HG03521 (cell line): ENCODE measurements around the gene ACSL4.
"Not testable (repeated sequence)": the region's sequence is repeated elsewhere in the genome, so short reads cannot be mapped to it uniquely, and the experiment has no call there.

Experiments
- ATAC-seq: cut with Tn5 transposase; IDR thresholded peaks from one replicate; pipeline ENCODE4 v1.9.1; 2021; ENCODE audit warnings: mild to moderate bottlenecking, moderate library complexity; ENCODE audit not compliant: unreplicated experiment

The ACSL4 gene

DNA sequence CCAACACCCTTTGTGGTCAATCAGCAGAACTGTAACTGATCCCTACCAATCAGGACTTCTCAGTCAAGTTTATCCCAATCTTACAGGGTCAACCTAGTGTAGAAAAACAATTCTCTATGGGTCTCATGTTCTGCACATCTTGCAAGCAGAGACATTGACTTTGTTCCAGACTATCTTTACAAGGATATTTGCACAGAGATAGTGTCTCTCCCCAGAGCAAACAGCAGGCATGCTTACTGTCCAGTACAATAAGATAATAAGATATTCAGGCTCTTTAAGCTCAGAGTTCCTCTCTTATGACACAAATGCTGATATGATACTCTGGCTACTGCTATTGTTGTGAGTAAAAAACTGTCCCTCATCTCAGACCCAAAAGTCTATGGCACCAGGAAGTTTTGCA lies 53.2 kb downstream of the ACSL4 start:
- no peak for ATAC-seq

DNA sequence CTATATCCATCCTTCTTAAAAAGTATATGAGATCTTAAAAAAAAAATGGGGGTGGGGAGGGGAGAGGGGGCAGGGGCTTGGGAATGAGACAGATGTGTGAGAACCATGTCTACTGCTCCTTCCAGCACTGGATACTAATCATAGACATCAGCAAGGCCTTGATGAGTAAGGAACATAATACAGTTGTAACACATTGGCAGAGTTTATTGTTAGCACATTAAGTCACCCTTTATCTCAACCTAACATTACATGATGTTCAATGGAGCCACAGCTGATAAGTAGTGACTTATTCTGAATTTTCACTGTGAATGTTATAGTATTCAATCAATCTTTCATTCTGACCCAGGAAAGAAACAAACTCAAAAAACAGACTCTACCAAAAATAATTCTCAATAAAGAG lies 60.8 kb downstream of the ACSL4 start:
- no peak for ATAC-seq

DNA sequence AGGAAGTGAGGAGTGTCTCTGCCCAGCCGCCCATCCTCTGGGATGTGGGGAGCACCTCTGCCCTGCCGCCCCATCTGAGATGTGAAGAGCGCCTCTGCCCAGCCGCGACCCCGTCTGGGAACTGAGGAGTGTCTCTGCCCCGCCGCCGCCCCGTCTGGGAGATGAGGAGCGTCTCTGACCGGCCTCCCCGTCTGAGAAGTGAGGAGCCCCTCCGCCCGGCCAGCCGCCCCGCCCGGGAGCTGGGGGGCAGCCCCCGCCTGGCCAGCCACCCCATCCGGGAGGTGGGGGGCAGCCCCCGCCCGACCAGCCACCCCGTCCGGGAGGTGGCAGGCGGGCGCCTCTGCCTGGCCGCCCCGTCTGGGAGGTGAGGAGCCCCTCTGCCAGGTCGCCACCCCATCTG lies 61.9 kb downstream of the ACSL4 start:
- not testable (repeated sequence) for ATAC-seq

DNA sequence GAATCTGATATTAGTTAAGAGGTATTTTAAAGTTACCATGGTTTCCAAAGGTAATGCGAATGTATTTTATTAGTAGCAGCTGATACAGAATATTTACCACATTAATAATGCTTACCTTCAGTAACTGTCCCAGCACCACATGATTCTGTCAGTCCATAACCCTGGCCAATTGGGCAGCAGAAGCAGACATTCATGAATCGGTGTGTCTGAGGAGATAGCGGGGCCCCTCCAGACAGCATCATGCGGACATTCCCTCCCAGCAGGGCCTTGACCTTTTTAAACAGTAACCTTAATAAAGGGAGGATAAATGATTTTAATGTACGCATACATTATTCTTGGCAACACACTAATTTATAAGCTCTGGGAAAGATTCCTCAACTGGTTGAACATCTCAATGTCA lies 65.1 kb downstream of the ACSL4 start:
- no peak for ATAC-seq

DNA sequence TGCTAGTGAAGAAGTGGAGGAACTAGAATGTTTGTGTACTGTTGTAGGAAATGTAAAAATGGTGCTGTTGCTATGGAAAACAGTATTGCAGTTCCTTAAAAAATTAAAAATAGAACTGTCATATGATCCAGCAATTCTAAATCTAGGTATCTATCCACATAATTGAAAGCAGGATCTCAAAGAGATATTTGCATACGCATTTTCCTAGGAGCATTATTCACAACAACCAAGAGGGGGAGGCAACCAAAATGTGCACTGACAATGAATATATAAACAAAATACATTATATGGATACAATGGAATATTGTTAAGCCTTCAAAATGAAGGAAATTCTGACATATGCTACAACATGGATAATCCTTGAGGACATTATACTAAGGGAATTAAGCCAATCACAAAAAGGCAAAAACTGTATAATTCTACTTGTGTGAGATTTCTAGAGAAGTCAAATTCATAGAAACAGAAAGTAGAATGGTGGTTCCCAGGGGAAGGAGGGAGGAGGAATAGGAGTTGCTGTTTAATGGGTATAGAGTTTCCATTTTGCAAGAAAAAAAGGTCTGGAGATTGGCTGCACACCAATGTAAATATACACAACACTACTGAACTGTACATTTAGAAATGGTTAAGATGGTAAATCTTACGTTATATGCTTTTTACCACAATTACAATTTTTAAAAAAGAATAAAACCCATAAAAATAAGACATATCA lies 72.5 kb downstream of the ACSL4 start:
- ATAC-seq, result no peak

DNA sequence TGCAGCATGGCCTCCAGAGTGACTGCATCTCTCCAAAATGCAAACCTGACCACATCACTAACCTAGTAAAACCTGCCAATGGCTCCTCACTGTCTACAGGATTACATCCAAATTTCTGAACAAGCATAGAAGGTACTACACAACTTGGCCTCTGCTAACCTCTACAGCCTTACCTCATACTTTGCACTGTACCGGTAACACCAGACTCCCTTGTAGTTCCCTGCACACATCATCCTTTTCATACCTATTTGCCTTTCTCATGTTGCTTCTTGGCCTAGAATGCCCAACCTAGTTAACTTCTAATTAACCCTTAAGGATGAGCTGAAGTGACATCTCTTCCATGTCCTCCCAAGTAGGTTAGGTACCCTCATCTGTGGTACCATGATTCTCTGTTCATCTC lies 74.7 kb downstream of the ACSL4 start:
- no peak for ATAC-seq

DNA sequence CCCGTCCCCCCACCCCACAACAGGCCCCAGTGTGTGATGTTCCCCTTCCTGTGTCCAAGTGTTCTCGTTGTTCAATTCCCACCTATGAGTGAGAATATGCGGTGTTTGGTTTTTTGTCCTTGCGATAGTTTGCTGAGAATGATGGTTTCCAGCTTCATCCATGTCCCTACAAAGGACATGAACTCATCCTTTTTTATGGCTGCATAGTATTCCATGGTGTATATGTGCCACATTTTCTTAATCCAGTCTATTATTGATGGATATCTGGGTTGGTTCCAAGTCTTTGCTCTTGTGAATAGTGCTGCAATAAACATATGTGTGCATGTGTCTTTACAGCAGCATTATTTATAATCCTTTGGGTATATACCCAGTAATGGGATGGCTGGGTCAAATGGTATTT lies 75.7 kb downstream of the ACSL4 start:
- ATAC-seq, result not testable (repeated sequence)

DNA sequence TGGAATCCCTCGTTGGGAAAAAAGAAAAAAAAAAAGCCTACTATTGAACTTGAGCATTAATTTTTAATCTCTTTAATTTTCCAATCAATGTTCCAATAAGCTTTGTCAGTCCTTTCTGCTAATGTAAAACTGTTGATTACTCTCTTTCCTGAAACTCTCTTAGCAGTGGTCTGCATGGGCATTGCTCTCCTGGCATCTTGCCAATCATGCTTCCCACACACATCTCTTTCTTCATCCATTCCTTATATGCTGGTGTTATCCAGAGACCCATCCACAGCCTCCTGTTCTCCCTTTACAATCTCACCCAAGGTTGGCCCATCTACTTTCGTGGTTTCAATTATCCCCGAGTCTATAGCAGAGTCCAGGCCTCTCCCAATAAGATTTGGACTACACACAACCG lies 76.3 kb downstream of the ACSL4 start:
- no peak for ATAC-seq

DNA sequence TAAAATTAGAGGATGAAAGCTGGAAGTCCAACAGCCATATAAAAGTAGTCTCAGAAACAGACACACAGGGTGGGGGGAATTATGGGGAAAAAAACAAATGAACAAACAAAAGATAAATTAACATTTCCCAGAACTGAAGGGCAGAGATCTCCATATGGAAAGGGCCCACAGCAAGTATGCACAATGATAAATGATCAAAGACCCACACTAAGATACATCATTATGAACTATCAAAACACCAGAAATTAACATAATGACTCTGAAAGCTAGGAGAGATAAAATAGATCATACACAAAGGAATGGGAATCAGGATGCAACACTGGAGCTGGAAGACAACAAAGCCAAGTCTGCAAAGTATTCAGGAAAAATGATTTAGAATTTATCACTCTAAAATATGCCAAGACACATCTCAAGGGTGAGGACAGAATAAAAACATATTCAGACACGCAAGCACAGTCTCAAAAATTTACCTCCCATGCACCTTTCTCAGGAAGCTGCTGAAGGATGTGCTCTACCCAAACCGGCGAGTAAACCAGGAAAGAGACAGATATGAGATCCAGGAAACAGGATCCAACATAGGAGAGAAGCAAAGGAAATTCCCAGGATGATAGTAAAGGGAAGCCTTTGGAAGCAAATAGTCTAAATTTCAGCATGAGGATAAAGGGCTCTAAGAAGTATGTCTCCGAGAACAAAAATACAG lies 77.4 kb downstream of the ACSL4 start:
- ATAC-seq, result no peak

DNA sequence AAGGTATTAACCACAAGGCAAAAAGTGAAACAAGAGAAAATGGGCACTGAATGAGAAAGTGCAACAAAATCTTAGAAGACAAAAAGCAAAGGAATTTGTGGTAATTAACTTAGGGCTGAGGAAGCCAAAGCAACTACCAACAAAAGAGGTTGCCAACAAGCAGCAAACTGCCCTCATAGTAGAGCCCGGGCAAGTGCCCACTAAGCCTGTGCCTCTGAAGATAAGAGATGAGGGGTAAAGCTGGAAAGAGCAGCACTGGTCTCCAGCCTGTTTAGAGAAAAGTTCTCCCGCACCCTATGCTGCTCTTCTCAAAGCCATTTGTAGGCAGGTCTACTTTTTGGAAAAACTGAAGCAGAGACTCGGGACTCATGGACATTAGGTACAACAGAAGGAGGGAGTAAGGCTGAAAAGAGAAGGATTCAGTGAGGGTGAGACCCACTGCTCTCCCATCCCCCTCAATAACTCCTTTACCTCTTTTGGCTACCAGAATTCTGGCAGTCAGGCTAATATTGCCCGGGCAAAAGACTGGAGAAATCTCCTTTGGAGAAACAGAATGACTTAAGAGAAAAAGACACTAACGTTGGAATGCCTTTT lies 78.4 kb downstream of the ACSL4 start:
- ATAC-seq, result no peak

DNA sequence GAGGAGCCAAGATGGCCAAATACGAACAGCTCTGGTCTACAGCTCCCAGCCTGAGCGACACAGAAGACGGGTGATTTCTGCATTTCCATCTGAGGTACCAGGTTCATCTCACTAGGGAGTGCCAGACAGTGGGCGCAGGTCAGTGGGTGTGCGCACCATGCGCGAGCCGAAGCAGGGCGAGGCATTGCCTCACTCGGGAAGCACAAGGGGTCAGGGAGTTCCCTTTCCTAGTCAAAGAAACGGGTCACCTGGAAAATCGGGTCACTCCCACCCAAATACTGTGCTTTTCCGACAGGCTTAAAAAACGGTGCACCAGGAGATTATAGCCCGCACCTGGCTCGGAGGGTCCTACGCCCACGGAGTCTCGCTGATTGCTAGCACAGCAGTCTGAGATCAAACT lies 88.4 kb downstream of the ACSL4 start:
- not testable (repeated sequence) for ATAC-seq

DNA sequence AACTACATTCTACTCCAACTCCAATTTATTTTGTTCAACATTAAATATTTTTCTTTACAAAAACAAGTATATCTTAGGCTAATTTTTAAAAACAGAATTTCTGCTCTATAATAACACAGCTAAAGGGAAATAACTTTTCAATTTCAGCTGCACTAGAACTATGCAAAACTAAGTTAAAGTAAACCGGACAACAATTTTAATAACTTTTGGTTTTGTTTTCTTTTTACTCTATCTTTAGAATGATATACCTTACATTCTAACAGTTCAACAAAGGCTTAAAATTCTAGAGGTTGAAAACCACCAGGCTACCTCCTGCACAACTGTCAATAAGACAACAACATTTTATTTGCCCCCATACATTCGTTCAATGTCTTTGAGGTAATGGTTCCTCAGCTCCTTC lies 89.4 kb downstream of the ACSL4 start:
- ATAC-seq, result no peak

DNA sequence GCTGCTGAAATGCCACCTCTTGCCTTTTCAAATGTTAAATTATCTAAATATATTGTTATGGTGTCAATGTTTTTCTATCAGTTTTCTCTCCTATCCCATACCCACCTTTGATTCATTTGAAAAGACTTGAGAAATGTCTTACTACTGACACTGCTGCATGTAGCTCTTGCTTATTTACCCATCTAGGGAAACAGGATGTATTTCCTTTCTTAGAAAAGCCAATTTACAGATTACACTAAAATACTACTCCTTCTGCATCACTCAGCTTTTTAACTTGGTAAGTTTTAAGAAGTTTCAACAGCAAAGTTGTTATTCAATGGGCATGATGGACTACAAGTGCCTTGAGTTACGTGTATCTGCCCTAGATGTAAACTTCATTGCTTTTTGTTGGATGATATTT lies 94.9 kb downstream of the ACSL4 start:
- no peak for ATAC-seq

DNA sequence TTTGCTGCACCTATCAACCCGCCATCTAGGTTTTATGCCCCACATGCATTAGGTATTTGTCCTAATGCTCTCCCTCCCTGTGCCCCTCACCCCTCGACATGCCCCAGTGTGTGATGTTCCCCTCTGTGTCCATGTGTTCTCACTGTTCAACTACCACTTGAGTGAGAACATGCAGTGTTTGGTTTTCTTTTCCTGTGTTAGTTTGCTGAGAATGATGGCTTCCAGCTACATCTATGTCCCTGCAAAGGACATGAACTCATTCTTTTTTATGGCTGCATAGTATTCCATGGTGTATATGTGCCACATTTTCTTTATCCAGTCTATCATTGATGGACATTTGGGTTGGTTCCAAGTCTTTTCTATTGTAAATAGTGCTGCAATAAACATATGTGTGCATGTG lies 95.6 kb downstream of the ACSL4 start:
- ATAC-seq, result not testable (repeated sequence)

DNA sequence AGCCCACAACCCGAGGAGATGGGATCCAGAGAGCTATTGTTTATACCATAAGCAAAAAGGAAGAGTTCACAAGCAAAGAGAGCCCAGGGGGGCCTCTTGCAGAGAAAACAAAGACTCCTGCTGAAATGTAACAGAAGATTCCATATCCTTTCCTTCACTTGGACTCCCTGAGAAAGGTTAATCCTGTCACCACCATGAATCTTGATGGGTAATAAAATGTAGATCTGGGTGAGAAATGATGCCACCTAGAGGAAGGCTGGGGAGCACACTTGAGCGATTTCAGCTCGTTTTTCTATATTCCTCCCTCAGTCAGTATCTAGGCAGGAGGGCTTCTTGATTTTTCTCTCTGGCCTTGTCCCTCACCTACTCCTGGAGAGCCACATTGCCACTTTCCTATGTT lies 97.9 kb downstream of the ACSL4 start:
- ATAC-seq, result no peak

DNA sequence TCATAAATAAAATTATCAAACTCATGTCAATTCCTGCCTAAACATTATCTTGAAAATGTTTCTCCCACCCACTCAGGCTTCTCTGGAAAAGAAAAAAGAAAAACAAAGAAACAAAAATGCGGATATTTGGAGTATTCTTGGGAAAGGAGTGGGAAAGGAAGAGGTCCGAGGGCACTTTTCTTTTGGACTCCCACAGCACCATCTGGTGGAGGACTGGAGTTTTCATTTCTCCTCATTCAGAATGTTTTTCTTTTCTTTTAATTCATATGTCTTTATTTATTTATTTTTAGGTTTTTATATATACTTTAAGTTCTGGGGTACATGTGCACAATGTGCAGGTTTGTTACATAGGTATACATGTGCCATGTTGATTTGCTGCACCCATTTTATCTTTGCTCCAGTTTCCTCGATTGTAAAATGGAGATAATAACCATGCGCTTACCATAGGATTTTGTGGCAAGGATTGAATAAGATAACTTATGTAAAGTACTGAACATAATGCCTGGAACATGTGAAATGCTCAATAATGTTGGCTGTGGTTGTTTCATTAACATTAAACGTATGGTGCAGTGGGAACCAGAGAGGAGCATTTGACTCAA lies 100.1 kb downstream of the ACSL4 start:
- ATAC-seq, result no peak

DNA sequence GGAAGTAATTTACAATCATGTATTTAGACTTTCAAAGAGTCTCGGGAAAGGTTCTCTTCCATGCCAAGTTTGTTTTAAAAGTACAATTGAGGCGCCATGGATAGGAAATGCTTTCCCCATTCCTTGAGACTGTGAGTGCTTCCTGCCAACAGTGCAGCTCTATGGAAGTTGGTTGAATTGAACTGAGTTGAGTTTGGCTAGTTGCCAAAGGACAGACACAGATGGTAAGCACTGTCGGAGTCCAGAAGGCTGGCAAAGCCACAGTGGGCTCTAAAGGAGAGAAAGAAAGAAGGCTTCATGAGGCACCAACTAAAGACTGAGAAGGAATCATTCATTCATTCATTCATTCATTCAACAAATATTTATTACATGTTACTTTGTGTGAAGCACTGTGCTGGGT lies 103.7 kb downstream of the ACSL4 start:
- no peak for ATAC-seq

DNA sequence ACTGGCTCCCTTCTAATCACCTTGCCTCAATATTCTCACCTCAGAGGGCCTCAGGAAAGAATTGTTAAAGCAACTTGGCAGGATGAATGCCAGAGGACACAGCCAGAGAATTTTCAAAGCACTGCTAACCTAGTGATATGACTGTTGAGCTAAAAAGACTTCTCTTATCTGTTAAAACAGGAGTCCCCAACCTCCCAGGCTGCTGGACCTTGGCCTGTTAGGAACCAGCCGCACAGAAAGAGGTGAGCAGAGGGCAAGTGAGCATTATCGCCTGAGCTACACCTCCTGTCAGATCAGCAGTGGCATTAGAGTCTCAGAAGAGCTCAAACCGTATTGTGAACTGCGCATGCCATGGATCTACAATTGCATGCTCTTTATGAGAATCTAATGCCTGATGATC lies 106.4 kb downstream of the ACSL4 start:
- ATAC-seq, result no peak

DNA sequence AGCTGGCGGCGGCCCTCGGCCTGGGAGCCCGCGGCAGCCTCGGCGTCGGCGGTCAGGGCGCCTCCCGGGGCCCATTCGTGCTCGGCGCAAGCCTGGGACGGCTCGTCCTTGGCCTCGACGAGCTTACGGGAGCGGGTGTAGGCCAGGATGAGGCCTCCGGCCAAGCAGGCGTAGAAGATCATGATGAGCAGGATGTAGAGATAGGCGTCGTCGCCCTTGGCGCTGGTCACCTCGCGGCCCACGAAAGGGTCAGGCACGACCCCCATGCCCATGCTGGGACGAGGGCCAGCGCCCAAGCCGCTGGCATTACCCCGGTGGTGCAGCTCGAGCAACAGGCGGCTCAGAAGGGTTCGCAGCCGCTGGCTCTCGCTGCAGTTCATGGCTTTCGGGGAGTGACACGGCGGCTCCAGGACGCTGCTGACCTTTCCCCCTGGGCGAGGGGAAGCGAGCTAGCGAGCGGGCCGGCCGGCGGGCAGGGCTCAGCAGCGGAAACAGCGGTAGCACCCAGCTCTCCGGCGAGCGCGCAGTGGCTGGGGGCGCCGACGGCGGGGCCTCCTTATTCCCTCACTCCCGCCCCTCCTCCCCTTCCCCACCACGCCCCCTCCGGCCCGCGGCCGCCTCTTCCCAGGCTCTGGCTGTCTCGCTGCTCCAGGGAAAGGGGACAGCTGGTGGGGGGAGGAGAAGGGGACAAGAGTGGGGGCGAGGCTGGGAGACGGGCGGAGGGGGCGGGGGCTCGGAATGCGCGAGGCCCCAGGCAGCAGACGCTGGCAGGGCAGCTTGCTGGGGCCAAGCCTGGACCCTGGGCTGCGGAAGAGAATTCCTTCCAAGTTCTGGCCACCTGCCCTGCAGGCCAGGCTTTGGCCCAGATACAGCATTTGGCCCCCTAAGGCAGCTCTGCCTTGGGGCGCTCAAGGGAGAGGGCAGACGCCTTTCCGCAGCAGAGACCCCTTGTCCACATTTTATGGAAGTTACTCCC lies 108.1 kb downstream of the ACSL4 start, which contains the start of gene KCNE5:
TSS of gene KCNE5 (minus strand) at position 532 of the 976 bp plus-strand sequence. CDS start at position 380, 152 bp downstream.
- ATAC-seq, result no peak

DNA sequence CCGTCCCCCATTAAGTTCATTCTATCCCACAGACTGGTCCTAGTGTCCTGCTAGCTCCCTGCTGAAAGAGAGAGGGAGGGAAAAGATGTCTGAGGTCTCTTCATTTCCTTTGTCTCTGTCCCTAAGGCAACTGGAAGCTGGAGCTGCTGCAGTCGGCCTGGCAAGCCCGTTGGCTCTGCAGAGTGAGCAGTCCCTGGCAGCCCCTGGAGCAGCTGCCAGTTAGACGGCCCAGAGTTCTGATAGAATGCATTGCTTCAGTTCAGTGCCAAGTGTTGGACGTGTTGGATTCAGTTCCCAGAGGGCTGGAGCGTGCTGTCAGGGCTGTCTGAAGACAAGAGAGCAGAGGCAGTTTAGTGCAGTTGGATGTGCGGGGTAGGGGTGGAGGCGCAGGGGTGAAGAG lies 109.1 kb downstream of the ACSL4 start:
- no peak for ATAC-seq

DNA sequence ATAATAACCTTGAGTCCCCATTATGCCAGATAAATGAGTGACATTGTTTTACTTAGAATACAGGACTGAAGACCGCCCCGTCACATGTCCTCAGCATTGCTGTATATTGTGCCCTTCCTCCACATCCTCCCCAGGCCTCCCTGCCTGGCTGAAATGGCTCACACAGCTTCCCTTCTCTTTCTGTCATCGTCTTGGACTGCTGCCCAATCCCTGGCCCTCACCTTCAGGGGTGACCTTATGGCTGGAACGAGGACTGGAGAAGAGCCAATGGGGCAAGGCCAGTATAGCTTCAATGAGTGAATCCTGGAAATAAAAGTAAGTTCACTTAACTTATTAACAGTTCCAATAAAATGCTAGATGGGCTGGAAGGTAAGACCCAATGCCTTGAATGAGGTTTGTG lies 110.8 kb downstream of the ACSL4 start:
- ATAC-seq, result no peak
